Stimulated activated CD4-positive, alpha-beta T cell treated with anti-CD3 and anti-CD28 coated beads, Interleukin-4, amount 100 ng/mL, for 4 hours (primary cell): ENCODE measurements around the gene TCP11L1.
"Not testable (repeated sequence)": the region's sequence is repeated elsewhere in the genome, so short reads cannot be mapped to it uniquely, and the experiment has no call there.

ENCODE experiments used
- DNase-seq, 2 experiments: peaks; one replicate each; pipeline ENCODE4 v3.0.0-alpha.2; 2020

Gene TCP11L1

DNA sequence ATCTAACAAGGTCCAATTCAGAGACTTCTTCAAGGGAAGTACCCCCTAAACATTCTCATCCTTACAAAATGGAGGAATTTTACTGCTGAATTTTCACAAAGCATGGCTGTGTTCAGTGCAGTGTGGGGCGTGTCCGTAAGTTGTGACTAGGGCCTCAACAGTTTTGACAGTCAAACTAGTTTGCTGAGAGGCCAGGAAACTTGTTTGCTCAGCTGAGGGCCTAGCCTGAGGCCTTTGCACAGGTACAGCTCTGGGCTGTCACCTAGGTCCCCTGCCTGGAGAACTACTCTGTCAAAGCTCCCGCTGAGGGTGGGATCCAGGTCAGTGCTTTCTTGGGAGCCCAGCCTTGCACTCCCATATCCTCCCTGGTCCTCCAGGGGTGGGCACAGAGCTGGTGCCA lies 27.9 kb downstream of the TCP11L1 start:
- DNase-seq, result no peak

DNA sequence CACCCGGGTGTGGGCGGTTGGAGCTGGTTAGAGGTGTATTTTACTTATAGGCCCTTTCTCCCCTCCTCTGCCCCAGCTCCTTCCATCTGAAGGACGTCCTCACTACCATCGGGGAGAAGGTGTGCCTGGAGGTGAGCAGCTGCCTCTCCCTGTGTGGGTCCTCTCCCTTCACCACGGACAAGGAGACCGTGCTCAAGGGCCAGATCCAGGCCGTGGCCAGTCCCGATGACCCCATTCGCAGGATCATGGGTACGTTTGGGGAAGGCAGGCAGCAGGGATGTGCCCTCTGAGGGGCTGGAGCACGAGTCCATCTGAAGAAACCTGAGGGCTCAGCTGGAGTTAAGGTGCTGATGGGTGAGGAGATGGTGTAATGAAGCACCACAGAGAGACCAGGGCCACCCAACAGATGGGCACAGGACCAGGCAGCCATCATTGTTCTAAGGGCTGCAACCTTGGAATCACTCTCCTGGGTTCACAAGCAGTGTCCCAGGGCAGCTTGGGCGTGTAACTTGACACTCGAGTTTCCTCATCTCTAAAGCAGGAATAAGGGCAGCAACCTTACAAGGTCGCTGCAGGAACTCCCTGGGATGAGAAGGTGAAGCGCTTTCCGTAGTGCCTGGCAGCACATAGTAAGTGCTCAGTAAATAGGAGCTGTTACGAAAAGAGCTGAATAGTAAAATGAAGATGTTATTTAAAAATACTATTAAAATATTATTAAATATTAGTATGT lies 29.4 kb downstream of the TCP11L1 start:
- no peak for DNase-seq

DNA sequence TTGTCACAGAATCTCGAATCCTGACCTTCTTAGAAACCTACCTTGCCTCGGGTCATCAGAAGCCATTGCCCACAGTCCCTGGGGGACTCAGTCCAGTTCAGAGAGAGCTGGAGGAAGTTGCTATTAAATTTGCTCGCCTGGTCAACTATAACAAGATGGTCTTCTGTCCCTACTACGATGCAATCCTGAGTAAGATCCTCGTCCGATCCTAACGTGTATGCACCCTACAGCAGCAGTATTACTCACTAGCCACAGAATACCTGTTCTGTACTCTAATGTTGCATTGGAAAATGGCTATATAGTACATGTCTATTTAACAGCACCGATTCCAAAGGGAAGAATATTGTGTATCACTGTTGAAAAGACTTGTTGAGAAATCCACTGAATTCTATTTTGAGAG lies 33.1 kb downstream of the TCP11L1 start:
- DNase-seq, result no peak

DNA sequence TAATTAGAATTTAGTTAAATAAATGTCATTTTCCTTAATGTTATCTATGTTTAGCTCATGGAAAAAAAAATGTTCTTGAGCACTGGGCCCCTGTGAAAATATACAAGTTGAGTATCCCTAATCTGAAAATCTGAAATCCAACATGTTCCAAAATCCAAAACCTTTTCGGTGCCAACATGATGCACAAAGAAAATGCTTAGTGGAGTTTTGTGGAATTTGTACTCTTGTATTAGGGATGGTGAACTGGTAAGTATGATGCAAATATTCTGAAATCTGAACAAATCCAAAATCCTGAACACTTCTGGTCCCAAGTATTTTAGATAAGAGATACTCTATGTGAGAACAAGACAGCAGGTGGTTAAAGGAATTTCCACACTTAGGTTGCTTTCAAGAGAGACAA lies 44.5 kb downstream of the TCP11L1 start:
- DNase-seq, result no peak

DNA sequence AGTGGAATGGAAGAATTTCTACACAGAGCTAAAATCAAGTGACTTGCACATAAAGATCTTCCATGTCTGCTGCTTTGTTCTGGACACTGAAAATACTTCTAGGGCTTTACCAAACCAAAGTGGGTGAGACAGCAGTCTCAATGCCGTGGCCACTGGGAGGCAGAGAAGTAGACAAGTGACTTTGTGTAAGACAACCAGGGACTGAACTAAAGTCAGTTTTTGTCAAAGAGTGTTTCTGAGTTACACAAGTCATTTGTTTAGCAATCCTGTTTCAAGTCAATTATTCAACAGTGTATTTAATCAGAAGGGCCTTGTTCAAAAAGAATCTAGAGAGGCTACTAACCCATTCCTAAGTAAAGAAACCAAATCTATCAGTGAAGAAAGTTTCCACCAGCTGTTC lies 46.6 kb downstream of the TCP11L1 start:
- DNase-seq, result no peak

DNA sequence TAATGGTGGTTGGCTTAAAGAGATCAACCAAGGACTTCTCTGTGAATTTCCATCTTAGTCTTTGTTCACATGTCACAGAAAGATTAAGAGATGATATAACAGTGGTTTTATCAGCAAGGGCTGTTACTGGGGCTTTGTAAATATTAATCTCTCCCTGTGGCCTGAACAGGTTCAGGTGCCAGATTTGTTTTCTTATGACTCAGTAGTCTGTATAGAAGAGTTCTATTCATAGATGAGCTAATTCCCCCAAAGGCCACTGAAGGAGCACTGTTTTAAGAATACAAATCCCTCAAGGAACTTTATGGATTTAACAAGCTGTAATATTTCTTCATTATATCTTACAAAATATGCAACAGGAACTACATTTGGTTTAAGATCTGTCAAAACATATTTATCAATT lies 50.4 kb downstream of the TCP11L1 start:
- no peak for DNase-seq

DNA sequence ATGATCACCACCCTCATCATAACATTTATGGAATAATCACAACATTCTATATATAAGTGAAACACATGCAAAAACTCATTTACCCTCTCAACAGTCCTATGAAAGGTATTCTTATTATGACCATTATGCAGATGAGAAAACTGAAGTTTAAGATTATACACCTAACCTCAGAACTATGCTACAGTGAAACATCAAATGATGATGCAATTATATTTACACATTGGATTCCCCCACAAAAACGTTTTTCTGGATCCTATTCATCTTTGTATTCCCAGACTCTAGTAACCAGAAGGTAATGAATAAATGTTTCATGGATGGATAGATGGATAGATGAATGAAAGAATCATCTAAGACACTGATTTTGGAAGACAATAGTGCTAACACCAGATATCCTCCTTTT lies 54.8 kb downstream of the TCP11L1 start:
- DNase-seq, result no peak

DNA sequence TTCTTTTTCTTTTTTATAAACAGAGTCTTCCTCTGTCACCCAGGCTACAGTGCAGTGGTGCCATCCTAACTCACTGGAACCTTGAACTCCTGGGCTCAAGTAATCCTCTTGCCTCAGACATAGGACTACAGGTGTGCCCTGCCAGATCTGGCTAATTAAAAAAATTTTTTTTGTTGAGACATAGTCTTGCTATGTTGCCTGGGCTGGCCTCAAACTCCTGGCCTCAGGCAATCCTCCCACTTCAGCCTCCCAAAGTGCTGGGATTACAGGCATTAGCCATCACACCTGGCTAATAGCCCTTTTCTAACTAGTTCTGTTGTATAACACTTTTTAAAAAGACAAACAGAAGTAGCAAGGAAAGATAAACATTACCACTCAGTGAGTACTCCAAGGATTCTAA lies 64.5 kb downstream of the TCP11L1 start:
- DNase-seq, result no peak

DNA sequence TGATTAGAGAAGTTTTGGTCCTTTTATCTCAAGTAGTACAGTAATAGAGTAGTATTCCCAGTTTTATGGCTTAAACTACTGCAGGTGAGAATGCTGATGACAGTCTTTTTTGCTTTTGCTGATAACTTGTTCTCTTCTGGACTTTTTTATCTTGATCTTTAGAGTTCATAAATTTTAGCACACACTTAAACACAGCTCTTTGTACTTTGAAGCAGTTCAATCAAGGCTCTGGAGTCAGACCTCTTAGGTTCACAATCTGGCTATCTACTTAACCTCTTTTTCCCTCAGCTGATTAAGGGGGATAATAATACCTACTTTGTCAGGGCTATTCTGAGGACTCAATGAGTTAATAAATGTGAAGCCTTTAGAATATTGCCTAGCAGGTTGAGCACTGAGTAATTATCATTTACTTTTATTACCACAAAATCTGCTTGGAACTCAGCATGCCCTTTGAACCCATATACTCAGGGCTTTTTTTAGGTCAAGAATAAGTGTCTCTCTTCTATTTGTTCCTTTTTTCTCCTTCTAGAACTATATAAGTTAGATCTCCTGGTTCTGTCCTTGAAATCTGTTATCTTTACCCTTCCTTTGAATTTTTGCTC lies 70.0 kb downstream of the TCP11L1 start:
- no peak for DNase-seq

DNA sequence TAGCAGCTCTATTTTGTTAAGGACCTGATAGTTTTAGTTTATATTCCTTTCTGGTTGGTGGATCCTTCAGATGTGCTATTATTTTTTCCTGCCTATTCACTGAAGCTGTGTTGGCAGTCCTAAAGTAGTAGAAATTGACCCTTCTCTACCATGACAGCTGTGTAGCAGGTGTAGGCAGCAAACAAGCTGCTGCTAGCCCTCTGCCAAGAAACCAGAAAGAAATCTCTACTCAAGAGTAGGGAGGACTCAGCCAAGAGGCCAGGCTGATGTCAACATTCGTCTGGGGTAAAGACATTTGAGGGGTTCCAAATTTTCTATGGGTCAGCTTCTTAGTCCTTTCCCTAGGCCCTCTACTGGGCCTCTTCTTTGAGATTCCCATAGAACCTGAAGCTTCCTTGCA lies 70.7 kb downstream of the TCP11L1 start:
- no peak for DNase-seq

DNA sequence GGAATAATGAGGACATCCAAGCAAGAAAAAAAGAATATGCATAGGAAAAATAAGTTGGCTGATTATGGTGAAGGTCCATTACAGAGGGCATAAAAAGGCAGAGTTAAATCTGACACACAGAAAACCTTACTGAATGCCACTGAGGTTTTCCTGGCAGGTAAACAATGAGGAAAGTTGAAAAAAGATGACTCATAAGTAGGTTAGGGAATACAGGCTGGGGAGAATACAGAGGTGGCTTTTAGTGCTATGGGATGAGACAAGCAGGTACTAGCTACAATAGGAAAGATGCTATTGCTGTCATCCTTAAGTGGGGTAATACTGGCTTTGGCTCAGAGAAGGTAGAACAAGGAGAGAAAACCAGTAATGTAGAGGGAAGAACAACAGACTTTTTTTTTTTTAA lies 77.2 kb downstream of the TCP11L1 start:
- no peak for DNase-seq

DNA sequence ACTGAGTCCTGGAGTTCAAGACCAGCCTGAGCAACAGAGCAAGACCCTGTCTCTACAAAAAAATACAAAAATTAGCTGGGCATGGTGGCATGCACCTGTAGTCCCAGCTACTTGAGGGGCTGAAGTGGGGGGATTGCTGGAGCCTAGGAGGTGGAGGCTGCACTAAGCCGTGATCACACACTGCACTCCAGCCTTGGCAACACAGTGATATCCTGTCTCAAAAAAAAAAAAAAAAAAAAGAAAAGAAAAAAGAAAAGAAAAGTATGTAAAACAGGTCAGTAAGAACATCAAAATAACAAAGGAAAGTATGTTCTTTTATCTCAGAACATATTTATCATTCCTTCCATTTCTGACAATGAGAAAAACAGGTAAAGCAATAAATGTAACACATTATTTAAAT lies 83.3 kb downstream of the TCP11L1 start:
- DNase-seq, result not testable (repeated sequence)
